Upper lobe of right lung (tissue), 1 donor: ENCODE measurements around the gene FEZ2. TPM values are rescaled to one million over a fixed set of nuclear protein-coding genes. Genes with fewer than 3 reads are reported as not detected.

Experiments
- ATAC-seq: fragments of 200-7000 bp; cut with Tn5 transposase; one replicate; pipeline ENCODE4 v1.9.1; 2020; ENCODE audit warnings: mild to moderate bottlenecking, moderate library complexity
- DNase-seq: peaks from one replicate; pipeline ENCODE4 v3.0.0-alpha.2; 2020
- H3K27ac ChIP-seq: fragments of 200-600 bp; one replicate; pipeline ENCODE4 v1.8.0; 2022
- H3K27me3 ChIP-seq: fragments of 200-600 bp; one replicate; pipeline ENCODE4 v1.8.0; 2022; ENCODE audit warnings: mild to moderate bottlenecking
- H3K36me3 ChIP-seq: fragments of 200-600 bp; one replicate; pipeline ENCODE4 v1.8.0; 2022
- H3K4me1 ChIP-seq: fragments of 200-600 bp; one replicate; pipeline ENCODE4 v1.8.0; 2022
- H3K4me3 ChIP-seq: fragments of 200-600 bp; one replicate; pipeline ENCODE4 v1.8.0; 2022; ENCODE audit warnings: mild to moderate bottlenecking
- H3K9me3 ChIP-seq: fragments of 200-600 bp; one replicate; pipeline ENCODE4 v1.8.0; 2022
- intact Hi-C: fragments of 100-400 bp; cut with DNase I; formaldehyde crosslinking; loops from one replicate; pipeline ENCODE4 v1.11.0; 2022
- total RNA-seq: library from RNA; stranded (reverse); fragmentation: NEBNext Ultra II Directional; extraction: Animal tissue kit (Norgen Biotek cat#: 25700); gene quantifications from one replicate; pipeline ENCODE4 v1.2.1, GENCODE V29; 2021
- TF ChIP-seq, protein P1 (sequence below): fragments of 200-600 bp; IDR thresholded peaks from one replicate; pipeline ENCODE4 v1.8.0; 2022; ENCODE audit warnings: antibody characterized with exemption
- donor health status: DM: no; HTN: yes; CAD: no; lungs with severe emphysema.

Gene FEZ2
- total RNA-seq, 1 donor from 2014 or later = 47.1 TPM

DNA sequence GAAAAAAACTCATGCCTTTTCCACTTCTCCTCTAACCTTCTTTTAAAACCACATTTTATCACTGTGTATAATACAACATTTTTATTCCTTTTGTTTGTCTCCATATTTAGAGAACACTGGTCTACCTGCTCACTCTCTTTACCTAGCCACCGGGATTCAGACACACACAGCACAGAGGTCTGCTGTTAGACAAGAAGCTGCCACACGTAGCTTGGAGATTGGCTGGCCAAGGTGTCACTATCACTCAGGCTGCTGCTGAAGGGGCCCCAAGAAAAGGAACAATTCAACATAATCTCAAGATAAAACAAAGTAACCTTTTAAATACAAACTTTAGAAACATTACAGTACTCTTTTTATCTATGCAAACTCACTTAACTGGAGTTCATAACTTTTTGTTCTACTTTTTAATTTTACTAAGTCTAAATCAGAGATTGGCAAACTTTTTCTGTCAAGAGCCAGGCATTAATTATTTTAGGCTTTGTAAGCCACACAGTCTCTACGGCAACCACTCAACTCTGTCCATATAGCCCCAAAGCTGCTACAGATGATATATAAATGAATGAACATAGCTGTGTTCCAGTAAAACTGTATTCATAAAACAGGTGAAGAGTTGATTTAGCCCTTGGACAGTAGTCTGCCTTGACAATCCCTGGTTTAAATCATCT lies 25.8 kb downstream of the FEZ2 start:
- intact Hi-C loops = no loop called here
- Histone ChIP-seq H3K36me3 (peaks cover 18% of the 10 kb centered on the region), H3K27me3 (no peaks in the 10 kb centered on the region), H3K27ac (no peak overlapping the region), H3K9me3 (no peaks in the 10 kb centered on the region), H3K4me3 (no peak overlapping the region), H3K4me1 (peaks cover 3% of the 10 kb centered on the region)
- TF ChIP-seq, protein P1, sequence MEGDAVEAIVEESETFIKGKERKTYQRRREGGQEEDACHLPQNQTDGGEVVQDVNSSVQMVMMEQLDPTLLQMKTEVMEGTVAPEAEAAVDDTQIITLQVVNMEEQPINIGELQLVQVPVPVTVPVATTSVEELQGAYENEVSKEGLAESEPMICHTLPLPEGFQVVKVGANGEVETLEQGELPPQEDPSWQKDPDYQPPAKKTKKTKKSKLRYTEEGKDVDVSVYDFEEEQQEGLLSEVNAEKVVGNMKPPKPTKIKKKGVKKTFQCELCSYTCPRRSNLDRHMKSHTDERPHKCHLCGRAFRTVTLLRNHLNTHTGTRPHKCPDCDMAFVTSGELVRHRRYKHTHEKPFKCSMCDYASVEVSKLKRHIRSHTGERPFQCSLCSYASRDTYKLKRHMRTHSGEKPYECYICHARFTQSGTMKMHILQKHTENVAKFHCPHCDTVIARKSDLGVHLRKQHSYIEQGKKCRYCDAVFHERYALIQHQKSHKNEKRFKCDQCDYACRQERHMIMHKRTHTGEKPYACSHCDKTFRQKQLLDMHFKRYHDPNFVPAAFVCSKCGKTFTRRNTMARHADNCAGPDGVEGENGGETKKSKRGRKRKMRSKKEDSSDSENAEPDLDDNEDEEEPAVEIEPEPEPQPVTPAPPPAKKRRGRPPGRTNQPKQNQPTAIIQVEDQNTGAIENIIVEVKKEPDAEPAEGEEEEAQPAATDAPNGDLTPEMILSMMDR = no peak
- no peak for DNase-seq
- ATAC-seq = no peak

DNA sequence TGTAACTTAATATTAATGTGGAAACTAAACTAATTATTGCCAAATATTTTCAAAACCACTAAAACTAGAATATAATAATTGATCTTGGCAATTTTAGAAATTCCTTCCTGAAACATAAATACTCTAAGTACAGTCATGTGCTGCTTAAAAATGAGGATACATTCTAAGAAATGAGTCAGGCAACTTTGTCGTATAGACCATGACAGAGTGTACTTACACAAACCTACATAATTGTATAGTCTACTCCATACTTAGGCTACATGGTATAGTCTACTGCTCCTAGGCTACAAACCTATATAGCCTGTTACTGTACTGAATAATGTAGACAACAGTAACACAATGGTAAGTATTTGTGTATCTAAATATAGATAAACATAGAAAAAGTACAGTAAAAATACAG lies 27.6 kb downstream of the FEZ2 start:
- H3K9me3 ChIP-seq = no peaks in the 10 kb centered on the region
- no peaks in the 10 kb centered on the region for H3K4me1 ChIP-seq
- peaks cover 11% of the 10 kb centered on the region for H3K36me3 ChIP-seq
- no peak overlapping the region for H3K4me3 ChIP-seq
- no peak for DNase-seq
- H3K27me3 ChIP-seq = no peaks in the 10 kb centered on the region
- ATAC-seq = no peak
- intact Hi-C loops = no loop called here
- TF ChIP-seq, protein P1 = no peak
- no peak overlapping the region for H3K27ac ChIP-seq

DNA sequence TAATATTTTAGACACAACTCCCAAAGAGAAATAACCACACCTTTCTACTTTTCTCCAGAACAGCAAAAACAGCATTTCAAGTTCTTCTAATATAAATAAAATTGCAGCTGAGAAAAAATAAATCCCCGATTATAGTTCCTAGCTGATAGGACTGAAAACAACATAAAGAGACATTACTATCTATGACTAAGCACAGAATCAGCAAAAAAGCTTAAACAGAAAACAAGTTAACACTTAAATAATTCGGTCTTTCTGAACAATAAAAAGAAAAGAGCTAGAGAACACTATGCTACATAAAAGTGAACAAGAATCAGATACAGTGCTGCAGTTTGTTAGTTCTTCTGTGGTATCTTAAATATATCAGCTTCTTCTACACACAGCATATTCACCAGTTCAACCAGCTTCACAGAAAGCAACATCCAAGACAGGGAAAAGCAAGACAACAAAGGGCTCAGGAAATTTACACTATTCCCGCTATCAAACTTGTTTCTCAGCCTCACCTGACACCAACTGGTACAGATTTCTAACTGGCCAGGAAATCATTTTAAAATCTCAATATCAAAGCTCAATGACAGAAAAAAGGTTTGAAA lies 28.6 kb downstream of the FEZ2 start:
- TF ChIP-seq, protein P1 = no peak
- peak overlapping the region; percentile 12 for H3K27ac ChIP-seq
- intact Hi-C loops = no loop called here
- no peaks in the 10 kb centered on the region for H3K9me3 ChIP-seq
- H3K4me3 ChIP-seq = no peak overlapping the region
- H3K36me3 ChIP-seq = peaks cover 2% of the 10 kb centered on the region
- DNase-seq = no peak
- no peaks in the 10 kb centered on the region for H3K4me1 ChIP-seq
- H3K27me3 ChIP-seq = no peaks in the 10 kb centered on the region
- ATAC-seq = no peak

DNA sequence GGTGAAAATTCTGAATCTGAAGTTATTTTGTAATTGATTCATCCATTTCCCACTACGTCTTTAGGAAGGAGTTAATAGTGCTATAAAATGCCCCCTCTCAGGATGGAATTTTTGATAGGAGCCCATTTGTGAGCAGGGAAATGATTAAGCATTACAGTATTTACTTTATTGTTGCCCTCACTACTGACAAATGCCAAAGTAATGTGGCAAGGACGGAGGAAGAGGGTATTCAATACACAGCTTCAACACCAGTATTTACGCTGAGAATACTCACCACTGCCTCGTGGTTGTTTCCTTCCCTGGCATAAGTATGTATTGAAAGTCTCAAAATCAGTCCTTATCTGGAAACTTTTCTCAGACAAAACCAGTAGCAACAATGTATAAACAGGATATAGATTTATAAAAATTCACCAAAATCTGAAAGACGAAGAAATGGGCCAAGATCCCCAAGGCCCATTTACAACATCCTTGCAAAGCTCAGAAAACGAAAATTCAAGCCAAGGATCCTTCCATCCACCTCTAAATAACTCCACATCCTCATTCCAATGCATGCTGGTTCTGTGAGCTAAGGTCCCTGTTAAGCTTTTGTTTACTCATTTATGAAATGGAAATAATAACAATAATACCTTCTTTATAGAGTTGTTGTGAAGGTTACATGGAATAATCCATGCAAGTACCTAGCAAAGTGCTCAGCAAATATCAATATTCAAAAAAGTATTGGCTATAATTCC lies 29.3 kb downstream of the FEZ2 start:
- TF ChIP-seq, protein P1 = no peak
- Histone ChIP-seq H3K27ac (no peak overlapping the region), H3K4me3 (no peak overlapping the region), H3K9me3 (no peaks in the 10 kb centered on the region), H3K27me3 (no peaks in the 10 kb centered on the region), H3K4me1 (no peaks in the 10 kb centered on the region), H3K36me3 (no peaks in the 10 kb centered on the region)
- intact Hi-C loops = no loop called here
- DNase-seq (no peak), ATAC-seq (no peak)

DNA sequence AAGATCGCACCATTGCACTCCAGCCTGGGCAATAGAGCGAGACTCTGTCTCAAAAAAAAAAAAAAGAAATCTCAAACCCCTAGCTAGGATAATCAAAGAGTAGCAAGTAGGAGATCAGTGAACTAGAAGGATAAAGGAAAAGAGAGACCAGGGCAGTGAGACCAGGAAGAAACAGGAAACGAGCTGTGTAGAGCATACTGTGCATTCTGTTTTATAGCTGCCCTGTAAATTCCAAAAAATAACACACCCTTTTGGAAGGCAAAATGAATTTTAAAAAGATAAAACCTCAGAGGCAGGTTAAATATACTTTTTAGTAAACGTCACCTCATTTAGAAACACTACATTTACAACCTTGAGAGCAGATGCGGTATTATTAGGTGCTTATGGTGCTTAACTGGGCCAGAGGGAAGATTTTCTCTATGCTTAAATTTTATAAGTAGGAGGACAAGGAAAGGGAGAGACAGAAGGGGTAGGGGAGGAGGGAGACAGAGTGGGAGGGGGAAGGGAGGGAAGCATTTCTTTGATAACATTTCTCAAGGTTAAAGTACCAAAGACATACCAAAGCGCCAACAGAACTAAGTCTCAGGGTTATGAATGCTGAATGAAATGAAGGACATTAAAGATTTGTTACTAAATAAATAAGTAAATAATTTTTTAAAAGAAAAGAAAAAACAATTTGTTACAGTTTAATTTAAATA lies 30.1 kb downstream of the FEZ2 start:
- intact Hi-C loops = no loop called here
- DNase-seq = no peak
- TF ChIP-seq, protein P1 = no peak
- no peak overlapping the region for H3K27ac ChIP-seq
- no peak for ATAC-seq
- no peaks in the 10 kb centered on the region for H3K36me3 ChIP-seq
- no peaks in the 10 kb centered on the region for H3K27me3 ChIP-seq
- H3K4me1 ChIP-seq = peaks cover 8% of the 10 kb centered on the region
- no peaks in the 10 kb centered on the region for H3K9me3 ChIP-seq
- no peak overlapping the region for H3K4me3 ChIP-seq
